ENCODE measurements around the gene PLIN3. TPM values are rescaled to one million over a fixed set of nuclear protein-coding genes. Genes with fewer than 3 reads are reported as not detected.
A peak's percentile ranks its signal among the peaks of the same experiment; 100 is the strongest.

The PLIN3 gene
- total and polyA plus RNA-seq, 2 experiments from 2014 or later, result 38.0 to 59.9 TPM

DNA sequence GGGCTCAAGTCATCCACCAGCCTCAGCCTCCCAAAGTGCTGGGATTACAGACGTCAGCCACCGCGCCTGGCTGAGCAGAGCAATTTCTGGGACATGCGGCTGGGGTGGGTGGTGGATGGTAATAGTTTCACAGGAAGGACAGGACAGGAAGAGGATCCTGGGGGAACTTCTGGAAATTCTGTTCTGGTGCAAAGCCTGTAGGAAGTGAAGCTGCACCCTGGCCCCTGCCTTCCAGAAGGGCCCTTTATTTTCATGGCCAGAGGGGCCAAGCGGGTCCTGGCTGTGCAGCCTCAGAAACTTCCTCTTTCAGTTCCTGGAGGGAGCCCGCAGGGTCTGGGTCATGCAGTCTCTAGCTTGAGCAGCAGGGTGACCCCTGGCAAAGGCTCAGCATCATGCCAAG is 60.3 kb downstream of the PLIN3 start:
- H3K27me3 Mint-ChIP-seq (ENCODE audit: insufficient read depth, low read depth, poor library complexity), result peaks cover 16% of the 10 kb centered on the region
- no peaks in the 10 kb centered on the region for H3K36me3 Mint-ChIP-seq (ENCODE audit: low read depth)
- TF ChIP-seq EZH2 (IDR thresholded peaks at IDR 0.05; ENCODE audit: low read depth, unreplicated experiment) (no peak), POLR2AphosphoS5 (IDR thresholded peaks at IDR 0.05; ENCODE audit: low read depth) (no peak), ZNF114 (CRISPR knock-in tag; IDR thresholded peaks at IDR 0.05) (no peak)
- ATAC-seq, result no peak
- H3K27ac Mint-ChIP-seq, result no peak overlapping the region
- no peak overlapping the region for H3K4me3 ChIP-seq
- no peak overlapping the region for H3K4me2 ChIP-seq
- H3K27ac ChIP-seq (ENCODE audit: low read depth), result no peak overlapping the region
- H3K9me3 Mint-ChIP-seq, result peaks cover 3% of the 10 kb centered on the region; the same call in 1 of the 3 replicates
- 0 out of 2 replicates have a peak, but pooled peaks cover 2% of the 10 kb centered on the region for H3F3A ChIP-seq (replicated peaks; ENCODE audit: low read depth)
- H3K9me2 ChIP-seq (ENCODE audit: insufficient read depth), result no peaks in the 10 kb centered on the region
- no peaks in the 10 kb centered on the region for H3K4me1 Mint-ChIP-seq
- H3K4me3 Mint-ChIP-seq, result no peak overlapping the region
- no peaks in the 10 kb centered on the region for H4K20me1 ChIP-seq (replicated peaks; ENCODE audit: insufficient read depth)
- H3K4me1 ChIP-seq (ENCODE audit: insufficient read depth), result no peaks in the 10 kb centered on the region
- H3K79me2 ChIP-seq (replicated peaks; ENCODE audit: insufficient read depth), result no peaks in the 10 kb centered on the region
- no peaks in the 10 kb centered on the region for H3K27me3 ChIP-seq (ENCODE audit: insufficient read depth)
- H2AFZ ChIP-seq, result peak overlapping the region; percentile 47; the same call in 1 of the 2 replicates
- H3K36me3 ChIP-seq (ENCODE audit: insufficient read depth), result no peaks in the 10 kb centered on the region
- DNase-seq (ENCODE audit: low spot score), result no peak

DNA sequence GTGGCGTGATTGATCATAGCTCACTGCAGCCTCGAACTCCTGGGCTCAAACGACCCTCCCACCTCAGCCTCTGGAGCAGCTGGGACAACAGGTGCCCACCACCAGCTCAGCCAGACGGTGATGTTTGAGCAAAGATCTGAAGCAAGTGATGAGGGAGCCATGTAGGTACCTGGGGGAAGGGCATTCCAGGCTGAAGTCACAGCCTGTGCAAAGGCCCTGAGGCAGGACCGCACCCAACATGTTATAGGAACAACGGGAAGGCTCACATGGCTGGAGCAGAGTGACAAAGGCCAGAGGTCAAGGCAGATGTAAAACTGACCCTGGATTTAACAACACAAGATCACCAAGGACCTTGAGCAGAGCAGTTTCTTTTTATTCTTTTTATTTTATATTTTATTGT is 61.1 kb downstream of the PLIN3 start:
- Mint-ChIP-seq H3K4me3 (no peak overlapping the region), H3K27ac (no peak overlapping the region), H3K4me1 (no peaks in the 10 kb centered on the region), H3K9me3 (no peaks in the 10 kb centered on the region; the same call in 2 of the 3 replicates), H3K27me3 (ENCODE audit: insufficient read depth, low read depth, poor library complexity) (peaks cover 11% of the 10 kb centered on the region), H3K36me3 (ENCODE audit: low read depth) (no peaks in the 10 kb centered on the region)
- no peak overlapping the region for H2AFZ ChIP-seq
- H3K79me2 ChIP-seq (replicated peaks; ENCODE audit: insufficient read depth), result no peaks in the 10 kb centered on the region
- no peaks in the 10 kb centered on the region for H3K4me1 ChIP-seq (ENCODE audit: insufficient read depth)
- H3K27ac ChIP-seq (ENCODE audit: low read depth), result no peak overlapping the region
- no peaks in the 10 kb centered on the region for H3K9me2 ChIP-seq (ENCODE audit: insufficient read depth)
- no peak for DNase-seq (ENCODE audit: low spot score)
- no peak overlapping the region for H3K4me3 ChIP-seq
- no peaks in the 10 kb centered on the region for H3K36me3 ChIP-seq (ENCODE audit: insufficient read depth)
- H3F3A ChIP-seq (replicated peaks; ENCODE audit: low read depth), result 0 out of 2 replicates have a peak, but pooled peaks cover 2% of the 10 kb centered on the region
- H3K4me2 ChIP-seq, result no peak overlapping the region
- H3K27me3 ChIP-seq (ENCODE audit: insufficient read depth), result no peaks in the 10 kb centered on the region
- H4K20me1 ChIP-seq (replicated peaks; ENCODE audit: insufficient read depth), result no peaks in the 10 kb centered on the region
- no peak for ATAC-seq
- TF ChIP-seq STAT1 (IDR thresholded peaks at IDR 0.05; ENCODE audit: unreplicated experiment) (no peak), NANOG (IDR thresholded peaks at IDR 0.05; ENCODE audit: borderline replicate concordance) (no peak), EZH2 (IDR thresholded peaks at IDR 0.05; ENCODE audit: low read depth, unreplicated experiment) (no peak), EZH2phosphoT487 (IDR thresholded peaks at IDR 0.05; ENCODE audit: unreplicated experiment) (no peak), JUNB (IDR thresholded peaks at IDR 0.05; ENCODE audit: unreplicated experiment) (no peak)
- TF ChIP-seq, protein P1, sequence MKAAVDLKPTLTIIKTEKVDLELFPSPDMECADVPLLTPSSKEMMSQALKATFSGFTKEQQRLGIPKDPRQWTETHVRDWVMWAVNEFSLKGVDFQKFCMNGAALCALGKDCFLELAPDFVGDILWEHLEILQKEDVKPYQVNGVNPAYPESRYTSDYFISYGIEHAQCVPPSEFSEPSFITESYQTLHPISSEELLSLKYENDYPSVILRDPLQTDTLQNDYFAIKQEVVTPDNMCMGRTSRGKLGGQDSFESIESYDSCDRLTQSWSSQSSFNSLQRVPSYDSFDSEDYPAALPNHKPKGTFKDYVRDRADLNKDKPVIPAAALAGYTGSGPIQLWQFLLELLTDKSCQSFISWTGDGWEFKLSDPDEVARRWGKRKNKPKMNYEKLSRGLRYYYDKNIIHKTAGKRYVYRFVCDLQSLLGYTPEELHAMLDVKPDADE (IDR thresholded peaks at IDR 0.05), result no peak
- TF ChIP-seq, protein P2, sequence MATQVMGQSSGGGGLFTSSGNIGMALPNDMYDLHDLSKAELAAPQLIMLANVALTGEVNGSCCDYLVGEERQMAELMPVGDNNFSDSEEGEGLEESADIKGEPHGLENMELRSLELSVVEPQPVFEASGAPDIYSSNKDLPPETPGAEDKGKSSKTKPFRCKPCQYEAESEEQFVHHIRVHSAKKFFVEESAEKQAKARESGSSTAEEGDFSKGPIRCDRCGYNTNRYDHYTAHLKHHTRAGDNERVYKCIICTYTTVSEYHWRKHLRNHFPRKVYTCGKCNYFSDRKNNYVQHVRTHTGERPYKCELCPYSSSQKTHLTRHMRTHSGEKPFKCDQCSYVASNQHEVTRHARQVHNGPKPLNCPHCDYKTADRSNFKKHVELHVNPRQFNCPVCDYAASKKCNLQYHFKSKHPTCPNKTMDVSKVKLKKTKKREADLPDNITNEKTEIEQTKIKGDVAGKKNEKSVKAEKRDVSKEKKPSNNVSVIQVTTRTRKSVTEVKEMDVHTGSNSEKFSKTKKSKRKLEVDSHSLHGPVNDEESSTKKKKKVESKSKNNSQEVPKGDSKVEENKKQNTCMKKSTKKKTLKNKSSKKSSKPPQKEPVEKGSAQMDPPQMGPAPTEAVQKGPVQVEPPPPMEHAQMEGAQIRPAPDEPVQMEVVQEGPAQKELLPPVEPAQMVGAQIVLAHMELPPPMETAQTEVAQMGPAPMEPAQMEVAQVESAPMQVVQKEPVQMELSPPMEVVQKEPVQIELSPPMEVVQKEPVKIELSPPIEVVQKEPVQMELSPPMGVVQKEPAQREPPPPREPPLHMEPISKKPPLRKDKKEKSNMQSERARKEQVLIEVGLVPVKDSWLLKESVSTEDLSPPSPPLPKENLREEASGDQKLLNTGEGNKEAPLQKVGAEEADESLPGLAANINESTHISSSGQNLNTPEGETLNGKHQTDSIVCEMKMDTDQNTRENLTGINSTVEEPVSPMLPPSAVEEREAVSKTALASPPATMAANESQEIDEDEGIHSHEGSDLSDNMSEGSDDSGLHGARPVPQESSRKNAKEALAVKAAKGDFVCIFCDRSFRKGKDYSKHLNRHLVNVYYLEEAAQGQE (IDR thresholded peaks at IDR 0.05; ENCODE audit: unreplicated experiment), result no peak
- TF ChIP-seq, protein P3, sequence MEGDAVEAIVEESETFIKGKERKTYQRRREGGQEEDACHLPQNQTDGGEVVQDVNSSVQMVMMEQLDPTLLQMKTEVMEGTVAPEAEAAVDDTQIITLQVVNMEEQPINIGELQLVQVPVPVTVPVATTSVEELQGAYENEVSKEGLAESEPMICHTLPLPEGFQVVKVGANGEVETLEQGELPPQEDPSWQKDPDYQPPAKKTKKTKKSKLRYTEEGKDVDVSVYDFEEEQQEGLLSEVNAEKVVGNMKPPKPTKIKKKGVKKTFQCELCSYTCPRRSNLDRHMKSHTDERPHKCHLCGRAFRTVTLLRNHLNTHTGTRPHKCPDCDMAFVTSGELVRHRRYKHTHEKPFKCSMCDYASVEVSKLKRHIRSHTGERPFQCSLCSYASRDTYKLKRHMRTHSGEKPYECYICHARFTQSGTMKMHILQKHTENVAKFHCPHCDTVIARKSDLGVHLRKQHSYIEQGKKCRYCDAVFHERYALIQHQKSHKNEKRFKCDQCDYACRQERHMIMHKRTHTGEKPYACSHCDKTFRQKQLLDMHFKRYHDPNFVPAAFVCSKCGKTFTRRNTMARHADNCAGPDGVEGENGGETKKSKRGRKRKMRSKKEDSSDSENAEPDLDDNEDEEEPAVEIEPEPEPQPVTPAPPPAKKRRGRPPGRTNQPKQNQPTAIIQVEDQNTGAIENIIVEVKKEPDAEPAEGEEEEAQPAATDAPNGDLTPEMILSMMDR (conservative IDR thresholded peaks at IDR 0.05; ENCODE audit: low read depth in 2 of 2), result no peak

All from GM23338 (cell line).